ENCODE results near the gene CCL7.
"Not testable (repeated sequence)": the region's sequence is repeated elsewhere in the genome, so short reads cannot be mapped to it uniquely, and the experiment has no call there.

CCL7 gene

DNA sequence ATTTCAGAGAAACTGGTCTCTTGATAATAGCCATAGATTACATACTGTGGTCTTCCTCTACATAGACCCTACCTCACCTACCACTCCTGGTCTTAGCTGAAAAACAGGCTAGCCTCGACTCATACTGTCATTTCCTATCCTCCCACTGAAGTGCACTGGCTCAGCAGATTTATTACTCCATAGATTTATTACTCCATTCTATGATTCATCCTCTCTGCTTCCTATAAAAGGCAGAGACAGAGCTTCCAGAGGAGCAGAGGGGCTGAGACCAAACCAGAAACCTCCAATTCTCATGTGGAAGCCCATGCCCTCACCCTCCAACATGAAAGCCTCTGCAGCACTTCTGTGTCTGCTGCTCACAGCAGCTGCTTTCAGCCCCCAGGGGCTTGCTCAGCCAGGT lies at the start of gene CCL7:
Gene CCL7, plus strand, starts transcription at position 253 of the 400 bp plus-strand sequence. Its CDS starts 70 bp downstream, at position 323.
- DNase-seq (ENCODE audit: low read depth), result no peak

DNA sequence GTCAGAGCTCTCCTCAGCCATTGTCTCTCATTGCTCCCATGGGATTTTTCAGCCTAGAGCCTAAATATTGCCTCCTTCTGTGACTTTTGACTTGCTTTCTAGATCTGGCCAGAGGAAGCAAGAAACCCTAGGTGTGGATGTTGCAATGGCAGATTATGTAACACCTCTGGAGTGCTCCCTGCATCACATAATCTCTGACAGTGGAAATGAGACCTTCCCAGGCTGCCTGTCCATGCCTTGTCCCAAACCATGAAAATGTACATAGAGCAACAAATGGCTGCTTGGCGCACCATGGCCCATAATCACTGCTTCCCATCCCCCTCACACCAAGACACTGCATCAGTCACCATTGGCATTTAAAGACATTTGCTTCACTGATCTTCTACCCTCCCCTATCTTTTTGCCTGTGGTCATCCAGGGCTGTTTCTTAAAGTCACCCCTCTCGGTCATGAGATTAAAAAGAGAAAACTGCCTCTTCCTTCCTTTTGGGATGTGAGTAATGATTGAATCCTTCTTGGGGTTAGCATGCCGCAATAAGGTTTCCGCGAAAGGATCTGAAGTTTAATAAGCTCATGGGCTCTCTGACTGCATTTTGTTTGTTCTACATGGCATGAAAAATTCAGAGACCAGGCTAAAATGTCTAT lies 49.1 kb upstream of the CCL7 start:
- DNase-seq (ENCODE audit: low read depth), result no peak

GRCh38 chr17:34221411-34221810 lies 48.6 kb upstream of the CCL7 start:
- DNase-seq (ENCODE audit: low read depth), result no peak

DNA sequence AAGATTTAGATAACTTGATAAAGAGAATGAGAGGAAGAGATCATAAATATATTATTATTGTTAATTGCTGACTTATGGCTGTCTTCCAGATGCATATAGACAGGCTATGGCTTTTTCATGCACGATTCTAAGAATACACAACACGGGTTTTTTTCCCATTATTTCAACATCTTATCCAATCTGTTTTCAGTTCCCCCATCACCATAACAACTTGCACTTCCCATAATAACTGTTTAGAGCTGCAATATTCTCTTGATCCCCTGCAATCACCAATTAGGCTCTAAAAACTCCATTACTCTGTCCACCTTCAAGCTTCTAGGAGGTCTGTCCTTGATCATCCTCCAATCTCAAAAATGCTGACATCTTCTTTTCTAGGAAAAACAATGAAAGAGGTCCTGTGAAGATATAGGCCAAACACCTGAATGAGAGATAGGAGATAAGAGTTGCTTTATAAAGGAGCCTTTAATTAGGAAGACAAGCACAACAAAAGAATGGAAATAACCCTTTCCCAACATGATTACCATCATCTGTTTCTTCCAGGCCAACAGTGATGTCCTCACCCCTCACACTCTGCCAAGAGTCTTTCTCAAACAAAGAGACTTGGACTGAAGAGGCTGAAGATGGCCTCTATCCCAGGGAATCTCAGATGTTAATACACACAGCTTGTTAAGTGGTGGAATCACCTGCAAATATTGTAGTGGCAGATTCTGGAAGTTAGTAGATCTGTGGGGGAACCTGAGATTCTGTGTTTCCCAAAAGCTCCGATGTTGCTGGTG lies 47.1 kb upstream of the CCL7 start:
- no peak for DNase-seq (ENCODE audit: low read depth)

DNA sequence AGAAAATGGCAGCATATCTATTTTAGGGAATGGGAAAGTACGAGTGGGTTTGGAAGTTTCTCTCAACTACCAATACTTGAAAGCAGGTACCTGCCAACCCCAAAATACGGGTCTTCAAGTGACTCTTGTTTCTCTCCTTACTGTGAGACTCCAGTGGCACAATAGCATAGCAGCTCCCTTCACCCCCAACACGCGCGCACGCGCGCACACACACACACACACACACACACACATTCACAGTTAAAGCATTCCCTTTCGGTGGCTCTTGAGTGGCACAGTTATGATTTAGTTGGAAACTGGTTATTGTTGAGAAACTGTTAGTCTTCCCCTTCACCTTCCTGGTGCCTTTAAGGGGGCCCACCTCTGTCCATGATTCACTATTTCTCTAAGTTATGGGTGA lies 45.0 kb upstream of the CCL7 start:
- DNase-seq (ENCODE audit: low read depth), result no peak

DNA sequence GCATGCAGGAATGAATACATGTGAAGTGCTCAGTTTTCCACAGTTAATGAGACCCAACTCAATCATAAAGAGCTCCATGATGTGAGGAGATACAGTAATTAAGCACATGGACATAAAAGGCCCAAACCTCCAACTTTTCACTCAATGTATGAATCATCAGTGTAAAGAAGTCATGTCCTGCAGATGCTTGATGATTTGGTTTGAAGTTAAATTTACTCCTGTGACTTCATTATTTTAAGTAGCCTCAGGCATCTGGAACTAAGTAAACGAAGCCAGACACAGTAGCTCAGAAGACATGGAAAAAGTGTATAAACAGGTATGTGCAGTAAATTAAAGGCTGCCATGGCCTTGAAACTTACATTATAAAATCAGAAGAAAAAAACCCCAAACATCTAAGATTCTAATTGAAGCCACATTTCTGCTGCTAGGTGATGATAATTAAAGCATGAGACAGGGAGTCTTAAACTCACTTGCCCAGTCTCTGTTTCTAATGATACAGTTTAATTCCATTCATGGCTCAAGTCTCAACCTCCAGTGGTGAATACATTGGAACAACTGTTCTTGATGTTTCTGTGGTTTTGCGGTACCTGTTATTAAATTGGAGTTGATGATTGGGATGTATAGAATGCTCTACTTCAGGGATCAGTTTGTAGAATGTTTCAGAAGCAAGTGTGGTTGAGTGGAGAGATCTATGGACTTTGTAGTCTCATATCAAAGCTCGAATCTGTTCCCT lies 43.8 kb upstream of the CCL7 start:
- DNase-seq (ENCODE audit: low read depth), result no peak

DNA sequence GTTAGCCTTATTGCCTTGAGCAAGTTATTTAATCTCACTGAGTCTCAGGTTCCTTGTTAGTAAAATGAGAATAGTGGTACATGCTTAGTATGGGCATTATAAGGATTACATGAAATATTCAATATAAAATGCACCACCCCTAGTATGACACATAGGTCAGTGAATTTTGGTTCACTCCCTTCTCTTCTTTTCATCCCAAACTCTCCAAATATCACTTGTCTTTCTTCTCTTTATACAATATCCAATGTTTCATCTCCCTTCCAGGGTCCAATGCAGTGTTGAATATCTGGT lies 43.3 kb upstream of the CCL7 start:
- DNase-seq (ENCODE audit: low read depth), result no peak

DNA sequence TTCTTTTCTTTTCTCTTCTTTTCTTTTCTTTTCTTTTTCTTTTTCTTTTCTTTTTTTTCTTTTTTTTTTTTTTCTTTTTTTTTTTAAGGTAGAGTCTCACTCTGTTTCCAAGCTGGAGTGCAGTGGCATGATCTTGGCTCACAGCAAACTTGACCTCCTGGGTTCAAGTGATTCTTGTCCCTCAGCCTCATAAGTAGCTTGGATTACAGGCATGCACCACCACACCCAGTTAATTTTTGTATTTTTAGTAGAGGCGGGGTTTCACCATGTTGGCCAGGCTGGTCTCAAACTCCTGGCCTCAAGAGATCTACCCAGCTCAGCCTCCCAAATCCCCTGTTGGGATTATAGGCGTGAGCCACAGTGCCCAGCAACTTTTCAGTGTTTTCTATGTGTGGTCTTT lies 42.7 kb upstream of the CCL7 start:
- not testable (repeated sequence) for DNase-seq (ENCODE audit: low read depth)

- DNase-seq (ENCODE audit: low read depth), result no peak
Measured at GRCh38 chr17:34227707-34228106, 42.3 kb upstream of the CCL7 start.

DNA sequence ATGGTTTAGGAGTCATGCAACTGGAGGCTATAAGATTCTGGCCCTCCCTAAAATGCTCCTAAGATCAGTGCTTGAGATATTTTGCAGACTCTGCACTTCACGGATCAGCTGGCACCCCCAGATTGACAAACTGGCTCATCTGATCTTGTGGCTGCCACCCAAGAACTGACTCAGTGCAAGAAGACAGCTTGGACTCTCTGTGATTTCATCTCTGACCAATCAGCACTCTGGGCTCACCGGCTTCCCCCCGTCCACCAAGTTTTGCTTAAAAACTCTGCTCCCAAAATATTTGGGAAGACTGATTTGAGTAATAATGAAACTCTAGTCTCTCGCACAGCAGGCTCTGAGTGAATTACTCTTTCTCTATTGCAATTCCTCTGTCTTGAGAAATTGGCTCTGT lies 41.2 kb upstream of the CCL7 start:
- DNase-seq (ENCODE audit: low read depth), result no peak

- DNase-seq (ENCODE audit: low read depth), result no peak
Measured at GRCh38 chr17:34230342-34230741, 39.7 kb upstream of the CCL7 start.

GRCh38 chr17:34234616-34235015 lies 35.4 kb upstream of the CCL7 start:
- no peak for DNase-seq (ENCODE audit: low read depth)

- no peak for DNase-seq (ENCODE audit: low read depth)
Measured at GRCh38 chr17:34235389-34236028, 34.5 kb upstream of the CCL7 start.

DNA sequence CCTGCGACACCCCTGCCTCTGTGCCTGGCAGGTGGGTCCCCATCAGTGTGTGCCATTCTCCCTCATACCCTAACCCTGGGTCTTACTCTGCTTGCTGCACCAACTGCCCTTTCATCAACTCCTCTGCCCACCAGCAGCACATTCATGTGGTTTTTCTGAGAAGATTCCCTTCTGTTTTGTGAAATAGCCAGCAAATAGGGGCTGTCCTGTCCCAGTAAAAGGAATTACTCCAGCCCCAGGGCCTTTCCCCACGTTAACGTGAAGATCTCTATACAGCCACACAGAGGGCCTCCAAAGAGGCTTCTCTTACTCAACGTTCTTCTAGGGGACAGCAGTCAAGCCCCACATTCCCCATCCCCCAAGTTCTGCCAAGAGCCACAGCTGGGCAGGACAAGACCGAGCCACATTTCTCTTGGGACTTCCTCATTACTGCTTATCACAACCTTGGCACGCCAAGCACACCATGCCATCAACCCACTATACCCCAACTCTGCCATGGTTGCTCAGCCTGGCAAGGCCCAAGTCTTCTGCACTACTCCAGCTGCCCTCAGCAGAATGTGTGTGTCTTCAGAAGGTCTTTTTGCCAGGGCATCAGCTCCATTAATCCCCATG lies 33.6 kb upstream of the CCL7 start:
- no peak for DNase-seq (ENCODE audit: low read depth)

DNA sequence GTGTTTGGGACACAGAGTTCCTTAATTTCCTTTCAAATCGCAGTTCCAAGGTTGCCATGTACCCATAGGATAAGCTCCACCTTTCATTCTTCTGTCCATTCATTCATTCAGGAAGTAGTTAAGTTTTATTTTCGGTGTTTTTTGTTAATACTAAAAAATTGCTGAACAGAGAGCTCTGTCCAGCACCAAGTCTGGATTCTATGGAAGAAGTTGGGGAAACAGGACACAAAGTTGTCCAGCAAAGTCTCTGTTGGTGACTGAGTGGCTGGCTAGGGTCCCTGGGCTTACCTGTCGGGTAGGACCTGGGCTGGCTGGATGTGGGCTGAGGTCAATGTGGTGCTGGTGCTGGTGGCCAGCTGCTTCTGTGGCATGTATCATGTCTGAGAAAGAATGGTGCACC lies 32.6 kb upstream of the CCL7 start:
- no peak for DNase-seq (ENCODE audit: low read depth)

DNA sequence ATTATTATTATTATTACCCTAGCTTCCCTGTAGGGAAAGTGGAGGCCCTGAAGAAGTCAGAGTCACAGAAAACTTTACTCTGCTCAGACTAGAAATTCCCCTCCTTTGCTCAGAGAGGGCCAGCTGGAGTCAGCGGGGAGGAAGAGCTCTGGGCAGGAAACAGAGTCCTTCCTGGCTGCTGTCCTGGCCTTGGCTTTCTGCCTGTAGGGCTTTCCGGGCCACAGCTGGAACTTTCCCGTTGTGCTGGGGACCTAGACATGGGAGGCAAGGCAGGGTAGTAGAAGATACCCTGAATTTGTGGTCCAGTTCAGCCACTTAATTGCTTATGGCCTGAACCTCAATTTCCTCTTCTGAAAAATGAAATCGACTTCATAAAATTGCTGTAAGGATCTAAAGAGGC lies 29.0 kb upstream of the CCL7 start:
- no peak for DNase-seq (ENCODE audit: low read depth)

DNA sequence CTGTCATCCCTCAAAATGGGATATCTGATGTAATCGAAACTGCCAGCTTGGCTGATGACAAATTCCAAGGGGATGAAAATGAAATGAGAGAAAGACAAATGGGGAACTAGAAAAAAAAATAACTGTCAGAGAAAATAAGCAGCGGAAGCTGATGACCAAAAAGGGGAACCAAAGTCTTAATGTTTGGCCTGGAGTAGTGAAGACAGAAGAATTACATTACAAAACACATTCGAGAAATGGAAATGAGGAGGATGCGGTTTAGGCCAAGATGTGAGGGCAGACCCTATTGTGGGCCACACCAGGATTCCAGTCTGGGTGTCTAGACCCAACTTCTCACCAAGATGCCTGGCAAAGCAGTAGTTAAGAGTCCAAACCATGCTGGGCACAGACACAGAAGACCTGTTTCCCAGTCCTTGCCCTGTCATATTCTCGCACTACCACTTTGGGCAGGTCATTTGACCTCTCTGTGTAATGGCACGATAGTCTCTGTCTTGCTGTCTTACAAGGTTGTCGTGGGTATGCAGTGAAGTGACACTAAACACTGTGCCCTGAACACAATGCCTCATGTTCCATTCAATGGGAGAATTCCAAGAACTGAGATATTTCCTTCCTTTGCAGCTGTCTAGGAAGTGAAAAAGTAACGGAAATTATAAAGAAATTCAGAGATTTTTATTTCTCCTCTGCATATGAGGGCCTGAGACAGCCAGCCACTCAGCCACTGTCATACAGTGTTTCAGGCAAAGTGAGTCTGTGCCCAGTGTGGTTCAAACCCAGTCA lies 27.2 kb upstream of the CCL7 start:
- DNase-seq (ENCODE audit: low read depth), result no peak

GRCh38 chr17:34243364-34244320 lies 26.4 kb upstream of the CCL7 start:
- DNase-seq (ENCODE audit: low read depth), result no peak

GRCh38 chr17:34245351-34245905 lies 24.6 kb upstream of the CCL7 start:
- DNase-seq (ENCODE audit: low read depth), result no peak

GRCh38 chr17:34246446-34246845 lies 23.6 kb upstream of the CCL7 start:
- no peak for DNase-seq (ENCODE audit: low read depth)

Measured in stimulated activated CD8-positive, alpha-beta memory T cell treated with anti-CD3 and anti-CD28 coated beads, Interleukin-12 subunit alpha, Interleukin-12 subunit beta, amount 100 ng/mL, for 4 hours (primary cell).